ENCODE measurements around the gene STXBP2. TPM values are rescaled to one million over a fixed set of nuclear protein-coding genes. Genes with fewer than 3 reads are reported as not detected.
A peak's percentile ranks its signal among the peaks of the same experiment; 100 is the strongest.

The STXBP2 gene
- total RNA-seq, 5 donors from 2014 or later (not counting 1 experiment from before 2014, with no cell fraction given) = 185 to 229 (median 228) TPM

- CTCF ChIA-PET = no interaction called here
- ATAC-seq (replicated peaks in 1 of 4) (no peak), DNase-seq (no peak)
- Histone ChIP-seq H3K4me1 (ENCODE audit: control insufficient read depth in 1 of 2, extremely low read depth in 1 of 2, insufficient read depth in 2 of 2, low read length in 2 of 2) (peaks cover 0 to under 1% of the 10 kb centered on the region in 2 experiments), H3K4me3 (ENCODE audit: control insufficient read depth in 1 of 2, extremely low read depth in 1 of 2, low read length in 1 of 2) (no peak overlapping the region), H3K36me3 (ENCODE audit: control insufficient read depth in 2 of 2, extremely low read depth in 1 of 2, insufficient read depth in 1 of 2, low read length in 1 of 2) (peaks cover 14 to 37% of the 10 kb centered on the region in 2 donors), H3K27ac (ENCODE audit: low read length) (no peak overlapping the region), H3K27me3 (replicated peaks in 1 of 2; ENCODE audit: control insufficient read depth in 2 of 2, extremely low read depth in 1 of 2, insufficient read depth in 2 of 2, low read length in 1 of 2) (peaks cover 0 to 2% of the 10 kb centered on the region in 2 experiments), H3K9me3 (no peaks in the 10 kb centered on the region)
- Mint-ChIP-seq H3K27ac (no peak overlapping the region), H3K9me3 (no peaks in the 10 kb centered on the region), H3K4me3 (no peak overlapping the region), H3K27me3 (no peaks in the 10 kb centered on the region), H3K4me1 (peaks cover 1 to 3% (median 2%) of the 10 kb centered on the region in 3 donors), H3K36me3 (peaks cover 7% of the 10 kb centered on the region)
- WGBS (ENCODE audit: insufficient coverage) = 95% methylated on average over 10 of the region's 14 CpGs
- POLR2A ChIA-PET = no interaction called here
Measured at GRCh38 chr19:7645163-7645562, 8.3 kb downstream of the STXBP2 start.

DNA sequence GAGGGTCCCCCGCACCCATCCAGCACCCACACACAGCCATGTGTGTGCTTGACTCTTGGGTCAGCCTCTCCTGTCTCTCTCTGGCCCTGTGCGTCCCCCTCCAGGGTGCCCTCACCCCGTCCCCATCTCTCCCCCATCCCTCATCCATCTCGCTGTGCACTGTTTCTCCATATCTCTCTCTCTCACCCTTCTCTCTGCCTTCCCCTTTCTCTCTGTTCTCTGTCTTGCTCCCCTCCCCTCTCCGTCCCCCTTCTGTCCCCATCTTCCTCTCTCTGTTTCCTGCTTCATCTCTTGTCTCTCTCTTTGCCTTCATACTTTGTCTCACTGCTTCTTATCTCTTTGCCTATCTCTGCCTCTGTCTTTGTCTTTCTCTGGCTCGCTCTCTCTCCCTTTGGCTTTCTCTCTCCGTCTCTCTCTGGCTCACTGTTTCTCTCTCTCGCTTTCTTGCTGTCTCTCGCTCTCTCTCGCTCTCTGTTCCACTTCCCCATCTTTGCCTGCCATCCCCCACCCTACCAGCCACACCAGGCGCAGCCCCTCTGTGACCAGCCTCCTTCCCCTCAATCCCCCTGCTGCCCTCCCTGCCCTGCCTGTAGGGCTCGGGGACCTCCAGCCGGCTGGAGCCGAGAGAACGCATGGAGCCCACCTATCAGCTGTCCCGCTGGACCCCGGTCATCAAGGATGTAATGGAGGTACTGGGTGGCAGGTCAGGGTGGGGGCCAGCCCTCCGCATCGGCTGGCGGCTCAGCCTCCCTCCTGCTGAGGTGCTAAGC is 8.9 kb downstream of the STXBP2 start:
- Mint-ChIP-seq H3K4me3 (no peak overlapping the region), H3K9me3 (no peaks in the 10 kb centered on the region), H3K27ac (no peak overlapping the region), H3K27me3 (no peaks in the 10 kb centered on the region), H3K4me1 (no peaks in the 10 kb centered on the region), H3K36me3 (peaks cover 5% of the 10 kb centered on the region)
- no peak overlapping the region for H3K27ac ChIP-seq (ENCODE audit: low read length)
- no peak for ATAC-seq (replicated peaks in 1 of 4)
- peaks cover 0 to 2% of the 10 kb centered on the region in 2 experiments for H3K27me3 ChIP-seq (replicated peaks in 1 of 2; ENCODE audit: control insufficient read depth in 2 of 2, extremely low read depth in 1 of 2, insufficient read depth in 2 of 2, low read length in 1 of 2)
- ChIA-PET CTCF (no interaction called here), POLR2A (no interaction called here)
- peaks cover 14 to 30% of the 10 kb centered on the region in 2 donors for H3K36me3 ChIP-seq (ENCODE audit: control insufficient read depth in 2 of 2, extremely low read depth in 1 of 2, insufficient read depth in 1 of 2, low read length in 1 of 2)
- DNase-seq = no peak
- 86% methylated on average over 16 of the region's 20 CpGs for whole genome bisulfite sequencing (ENCODE audit: insufficient coverage)
- no peaks in the 10 kb centered on the region for H3K4me1 ChIP-seq (ENCODE audit: control insufficient read depth in 1 of 2, extremely low read depth in 1 of 2, insufficient read depth in 2 of 2, low read length in 2 of 2)
- H3K4me3 ChIP-seq (ENCODE audit: control insufficient read depth in 1 of 2, extremely low read depth in 1 of 2, low read length in 1 of 2) = no peak overlapping the region
- H3K9me3 ChIP-seq = no peaks in the 10 kb centered on the region

DNA sequence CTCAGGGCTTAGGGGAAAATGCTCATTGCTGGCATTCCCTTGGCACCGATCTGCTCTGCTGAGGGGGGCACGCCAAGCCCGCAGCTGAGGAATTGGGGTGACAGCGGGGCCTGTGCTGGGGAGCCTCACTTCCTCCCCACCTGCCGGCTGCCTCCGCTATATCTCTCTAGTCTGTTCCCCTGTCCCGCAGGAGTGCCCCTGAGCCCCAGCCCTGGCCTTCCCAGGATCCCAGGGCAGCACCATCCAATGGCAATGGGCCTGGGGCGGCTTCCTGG is 9.5 kb downstream of the STXBP2 start:
- Histone ChIP-seq H3K27ac (ENCODE audit: low read length) (no peak overlapping the region), H3K36me3 (ENCODE audit: control insufficient read depth in 2 of 2, extremely low read depth in 1 of 2, insufficient read depth in 1 of 2, low read length in 1 of 2) (peaks cover 11 to 30% of the 10 kb centered on the region in 2 donors), H3K9me3 (no peaks in the 10 kb centered on the region), H3K27me3 (replicated peaks in 1 of 2; ENCODE audit: control insufficient read depth in 2 of 2, extremely low read depth in 1 of 2, insufficient read depth in 2 of 2, low read length in 1 of 2) (peaks cover 0 to 7% of the 10 kb centered on the region in 2 experiments), H3K4me3 (ENCODE audit: control insufficient read depth in 1 of 2, extremely low read depth in 1 of 2, low read length in 1 of 2) (no peak overlapping the region), H3K4me1 (ENCODE audit: control insufficient read depth in 1 of 2, extremely low read depth in 1 of 2, insufficient read depth in 2 of 2, low read length in 2 of 2) (no peaks in the 10 kb centered on the region)
- Mint-ChIP-seq H3K4me1 (no peaks in the 10 kb centered on the region), H3K9me3 (no peaks in the 10 kb centered on the region), H3K27me3 (no peaks in the 10 kb centered on the region), H3K36me3 (peaks cover 5% of the 10 kb centered on the region), H3K27ac (no peak overlapping the region), H3K4me3 (no peak overlapping the region)
- POLR2A ChIA-PET = no interaction called here
- DNase-seq (no peak), ATAC-seq (replicated peaks in 1 of 4) (no peak)
- 82% methylated on average over 8 of the region's 8 CpGs for WGBS (ENCODE audit: insufficient coverage)
- CTCF ChIA-PET = no interaction called here

DNA sequence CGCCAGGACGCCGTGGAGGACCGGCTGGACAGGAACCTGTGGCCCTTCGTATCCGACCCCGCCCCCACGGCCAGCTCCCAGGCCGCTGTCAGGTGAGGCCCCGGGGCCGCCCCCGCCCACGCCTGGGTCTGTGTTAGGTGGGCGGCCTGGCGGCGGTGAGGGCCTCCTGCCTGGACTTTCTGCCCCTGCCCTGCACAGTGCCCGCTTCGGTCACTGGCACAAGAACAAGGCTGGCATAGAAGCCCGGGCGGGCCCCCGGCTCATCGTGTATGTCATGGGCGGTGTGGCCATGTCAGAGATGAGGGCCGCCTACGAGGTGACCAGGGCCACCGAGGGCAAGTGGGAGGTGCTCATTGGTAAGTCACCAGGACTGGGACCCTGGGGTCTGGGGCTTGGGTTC is 10.2 kb downstream of the STXBP2 start:
- Histone ChIP-seq H3K27ac (ENCODE audit: low read length) (no peak overlapping the region), H3K4me1 (ENCODE audit: control insufficient read depth in 1 of 2, extremely low read depth in 1 of 2, insufficient read depth in 2 of 2, low read length in 2 of 2) (peaks cover 0 to 6% of the 10 kb centered on the region in 2 experiments), H3K4me3 (ENCODE audit: control insufficient read depth in 1 of 2, extremely low read depth in 1 of 2, low read length in 1 of 2) (no peak overlapping the region), H3K9me3 (no peaks in the 10 kb centered on the region), H3K27me3 (replicated peaks in 1 of 2; ENCODE audit: control insufficient read depth in 2 of 2, extremely low read depth in 1 of 2, insufficient read depth in 2 of 2, low read length in 1 of 2) (peaks cover 0 to 8% of the 10 kb centered on the region in 2 experiments), H3K36me3 (ENCODE audit: control insufficient read depth in 2 of 2, extremely low read depth in 1 of 2, insufficient read depth in 1 of 2, low read length in 1 of 2) (peaks cover 11 to 26% of the 10 kb centered on the region in 2 donors)
- Mint-ChIP-seq H3K9me3 (no peaks in the 10 kb centered on the region), H3K27me3 (no peaks in the 10 kb centered on the region), H3K4me1 (peaks cover 3 to 5% (median 3%) of the 10 kb centered on the region in 3 donors), H3K36me3 (peaks cover 5% of the 10 kb centered on the region), H3K4me3 (no peak overlapping the region), H3K27ac (no peak overlapping the region)
- DNase-seq (peak in 1 of 35 experiments; percentile 0), ATAC-seq (replicated peaks in 1 of 4) (no peak)
- 95% methylated on average over 19 of the region's 26 CpGs for WGBS (ENCODE audit: insufficient coverage)
- POLR2A ChIA-PET = no interaction called here
- CTCF ChIA-PET = no interaction called here

- H3K9me3 Mint-ChIP-seq = no peaks in the 10 kb centered on the region
- Histone ChIP-seq H3K9me3 (no peaks in the 10 kb centered on the region), H3K27me3 (replicated peaks in 1 of 2; ENCODE audit: control insufficient read depth in 2 of 2, extremely low read depth in 1 of 2, insufficient read depth in 2 of 2, low read length in 1 of 2) (peaks cover 0 to 7% of the 10 kb centered on the region in 2 experiments), H3K4me1 (ENCODE audit: control insufficient read depth in 1 of 2, extremely low read depth in 1 of 2, insufficient read depth in 2 of 2, low read length in 2 of 2) (peaks cover 0 to 13% of the 10 kb centered on the region in 2 experiments), H3K4me3 (ENCODE audit: control insufficient read depth in 1 of 2, extremely low read depth in 1 of 2, low read length in 1 of 2) (no peak overlapping the region), H3K36me3 (ENCODE audit: control insufficient read depth in 2 of 2, extremely low read depth in 1 of 2, insufficient read depth in 1 of 2, low read length in 1 of 2) (peaks cover 11 to 23% of the 10 kb centered on the region in 2 donors), H3K27ac (ENCODE audit: low read length) (no peak overlapping the region)
- ATAC-seq (replicated peaks in 1 of 4) = no peak
- no peak for DNase-seq
- CTCF ChIA-PET = interaction anchor here (0.6 to 1.4 kb wide), 2 partner anchors 12 to 32 kb away, joined by 3 to 4 read pairs; partner anchors contain the start of gene TRAPPC5 (in 1 of the 2)
- POLR2A ChIA-PET = interaction anchor here (0.6 to 0.9 kb wide), 3 partner anchors 59 to 188 kb away, joined by 3 to 6 read pairs (median 3); no protein-coding TSS in a partner anchor
- no peak overlapping the region for H3K4me3 Mint-ChIP-seq
- H3K27ac Mint-ChIP-seq = no peak overlapping the region
- WGBS (ENCODE audit: insufficient coverage) = 91% methylated on average over 10 of the region's 15 CpGs
- peaks cover 5% of the 10 kb centered on the region for H3K36me3 Mint-ChIP-seq
- no peaks in the 10 kb centered on the region for H3K27me3 Mint-ChIP-seq
- peaks cover 10 to 13% (median 10%) of the 10 kb centered on the region in 3 donors for H3K4me1 Mint-ChIP-seq
Measured at GRCh38 chr19:7648265-7649014, 11.5 kb downstream of the STXBP2 start.

GRCh38 chr19:7650148-7650547 is 13.2 kb downstream of the STXBP2 start:
- no peak overlapping the region for H3K27ac Mint-ChIP-seq
- Histone ChIP-seq H3K4me3 (ENCODE audit: control insufficient read depth in 1 of 2, extremely low read depth in 1 of 2, low read length in 1 of 2) (no peak overlapping the region), H3K36me3 (ENCODE audit: control insufficient read depth in 2 of 2, extremely low read depth in 1 of 2, insufficient read depth in 1 of 2, low read length in 1 of 2) (peaks cover 8 to 13% of the 10 kb centered on the region in 2 donors), H3K4me1 (ENCODE audit: control insufficient read depth in 1 of 2, extremely low read depth in 1 of 2, insufficient read depth in 2 of 2, low read length in 2 of 2) (peaks cover 0 to 13% of the 10 kb centered on the region in 2 experiments), H3K27me3 (replicated peaks in 1 of 2; ENCODE audit: control insufficient read depth in 2 of 2, extremely low read depth in 1 of 2, insufficient read depth in 2 of 2, low read length in 1 of 2) (peaks cover 0 to 6% of the 10 kb centered on the region in 2 experiments), H3K27ac (ENCODE audit: low read length) (no peak overlapping the region), H3K9me3 (no peaks in the 10 kb centered on the region)
- H3K36me3 Mint-ChIP-seq = peaks cover 5% of the 10 kb centered on the region
- DNase-seq (no peak), ATAC-seq (replicated peaks in 1 of 4) (no peak)
- POLR2A ChIA-PET = interaction anchor here in 1 of 2 donors (0.6 kb wide), 1 partner anchor 31 kb away, joined by 5 read pairs; the partner anchor contains the start of gene TRAPPC5
- no peaks in the 10 kb centered on the region for H3K9me3 Mint-ChIP-seq
- 72% methylated on average over 2 of the region's 2 CpGs for WGBS (ENCODE audit: insufficient coverage)
- H3K4me3 Mint-ChIP-seq = no peak overlapping the region
- CTCF ChIA-PET = interaction anchor here (0.5 to 0.7 kb wide), 3 partner anchors 34 to 364 kb away, joined by 3 to 7 read pairs (median 6); no protein-coding TSS in a partner anchor
- H3K27me3 Mint-ChIP-seq = no peaks in the 10 kb centered on the region
- H3K4me1 Mint-ChIP-seq = peaks cover 10 to 13% (median 10%) of the 10 kb centered on the region in 3 donors

Measured in T-cell (primary cell).